IMR-90 (cell line): ENCODE results near the gene FAHD1. TPM values are rescaled to one million over a fixed set of nuclear protein-coding genes. Genes with fewer than 3 reads are reported as not detected.

Experiments used
- ATAC-seq: fragments of 200-7000 bp; cut with Tn5 transposase; 2 replicates; pipeline ENCODE4 v1.9.1; 2020; ENCODE audit warnings: low read depth, mild to moderate bottlenecking, moderate library complexity
- BruUV-seq: library from RNA; stranded (reverse); fragments of 400-500 nt; replicated peaks from 2 replicates; lab custom pipeline; 2021; lab: Mats Ljungman, UMichigan
- CTCF ChIA-PET: fragments of 300-600 bp; formaldehyde crosslinking; extraction: SDS; loops from one replicate; lab custom pipeline; 2021; ENCODE audit warnings: antibody characterized with exemption; lab: Yijun Ruan, JAX
- POLR2A ChIA-PET: fragments of 300-600 bp; sonication (Branson Sonifier 250); formaldehyde crosslinking; loops from one replicate; lab custom pipeline; 2022; ENCODE audit warnings: antibody characterized with exemption; ENCODE audit not compliant: unreplicated experiment; lab: Charles Lee
- DNase-seq: peaks from one replicate; pipeline ENCODE4 v3.0.0; 2013
- H2AFZ ChIP-seq: replicated peaks from 2 replicates; pipeline ENCODE3; 2013; ENCODE audit warnings: low read length, mild to moderate bottlenecking; ENCODE audit not compliant: poor library complexity
- H2AK5ac ChIP-seq: 2 replicates; pipeline ENCODE4 v1.6.1; 2013; ENCODE audit warnings: low read depth, low read length, inconsistent platforms
- H2AK9ac ChIP-seq: replicated peaks from 2 replicates; pipeline ENCODE3; 2013; ENCODE audit warnings: mild to moderate bottlenecking, low read depth, low read length, moderate library complexity; ENCODE audit not compliant: poor library complexity
- H2BK120ac ChIP-seq: 2 replicates; pipeline ENCODE4 v1.6.1; 2013; ENCODE audit warnings: low read depth, low read length, inconsistent platforms
- H2BK15ac ChIP-seq: 3 replicates; pipeline ENCODE4 v1.6.1; 2013; ENCODE audit warnings: low read depth, low read length, inconsistent platforms
- H2BK20ac ChIP-seq: 2 replicates; pipeline ENCODE4 v1.6.1; 2013; ENCODE audit warnings: low read depth, mild to moderate bottlenecking, inconsistent platforms, low read length, moderate library complexity
- H2BK5ac ChIP-seq: 2 replicates; pipeline ENCODE4 v1.6.1; 2013; ENCODE audit warnings: mild to moderate bottlenecking, low read depth, low read length, inconsistent platforms; ENCODE audit not compliant: poor library complexity, severe bottlenecking
- H3K14ac ChIP-seq: replicated peaks from 2 replicates; pipeline ENCODE4 v1.6.1; 2013; ENCODE audit warnings: low read depth, low read length, inconsistent platforms
- H3K18ac ChIP-seq: 2 replicates; pipeline ENCODE4 v1.6.1; 2013; ENCODE audit warnings: low read depth, low read length, control low read depth
- H3K23ac ChIP-seq: 2 replicates; pipeline ENCODE4 v1.6.1; 2013; ENCODE audit warnings: low read depth, low read length, inconsistent platforms
- H3K27ac ChIP-seq: 2 replicates; pipeline ENCODE4 v1.5.1; 2013; ENCODE audit warnings: mild to moderate bottlenecking, control low read depth, low read length; ENCODE audit not compliant: insufficient read depth
- H3K27me3 ChIP-seq: 2 replicates; pipeline ENCODE4 v1.6.1; 2013; ENCODE audit warnings: low read length; ENCODE audit not compliant: control insufficient read depth, insufficient read depth
- H3K36me3 ChIP-seq: 2 replicates; pipeline ENCODE4 v1.6.1; 2013; ENCODE audit warnings: low read length, mixed read lengths; ENCODE audit not compliant: control insufficient read depth, insufficient read depth
- H3K4ac ChIP-seq: 2 replicates; pipeline ENCODE4 v1.6.1; 2013; ENCODE audit warnings: low read depth, low read length, inconsistent platforms
- H3K4me1 ChIP-seq: 2 replicates; pipeline ENCODE4 v1.6.1; 2013; ENCODE audit warnings: low read length, mixed read lengths; ENCODE audit not compliant: control insufficient read depth, insufficient read depth
- H3K4me2 ChIP-seq: 2 replicates; pipeline ENCODE4 v1.6.1; 2013; ENCODE audit warnings: low read depth, mild to moderate bottlenecking, control low read depth, low read length, moderate library complexity
- H3K4me3 ChIP-seq: 2 replicates; pipeline ENCODE4 v1.5.1; 2013; ENCODE audit warnings: low read depth, mild to moderate bottlenecking, control low read depth, low read length, moderate library complexity; ENCODE audit not compliant: insufficient read depth
- H3K56ac ChIP-seq: 2 replicates; pipeline ENCODE4 v1.6.1; 2013; ENCODE audit warnings: low read length, inconsistent platforms; ENCODE audit not compliant: insufficient read depth; ENCODE audit errors: extremely low read depth
- H3K79me1 ChIP-seq, 2 experiments: 2 replicates each; pipeline ENCODE4 v1.6.1; 2013; ENCODE audit warnings: low read length in 2 of 2, inconsistent platforms in 1 of 2, low read depth in 1 of 2
- H3K9ac ChIP-seq: 2 replicates; pipeline ENCODE4 v1.6.1; 2013; ENCODE audit warnings: low read depth, low read length, control low read depth
- H3K9me1 ChIP-seq: 2 replicates; pipeline ENCODE4 v1.6.1; 2013; ENCODE audit warnings: low read length, inconsistent platforms; ENCODE audit not compliant: insufficient read depth
- H3K9me3 ChIP-seq: 2 replicates; pipeline ENCODE4 v1.6.1; 2013; ENCODE audit warnings: low read length; ENCODE audit not compliant: control insufficient read depth, insufficient read depth
- H4K20me1 ChIP-seq: 2 replicates; pipeline ENCODE4 v1.6.1; 2013; ENCODE audit warnings: low read length, inconsistent platforms; ENCODE audit not compliant: insufficient read depth
- H4K5ac ChIP-seq: 2 replicates; pipeline ENCODE4 v1.6.1; 2013; ENCODE audit warnings: mild to moderate bottlenecking, low read depth, low read length, control low read depth
- H4K8ac ChIP-seq, 2 experiments: 2 replicates each; pipeline ENCODE4 v1.6.1; 2013; ENCODE audit warnings: low read depth in 2 of 2, low read length in 2 of 2, control low read depth in 1 of 2, inconsistent platforms in 1 of 2
- H4K91ac ChIP-seq: 2 replicates; pipeline ENCODE4 v1.6.1; 2013; ENCODE audit warnings: low read depth, low read length, inconsistent platforms; ENCODE audit not compliant: insufficient read depth
- POLR2A ChIP-seq: IDR thresholded peaks from 2 replicates; pipeline ENCODE4 v1.6.1; 2012; ENCODE audit warnings: mild to moderate bottlenecking, low read depth, low read length
- WGBS, 2 experiments: methylation state at CpG; one replicate each; pipeline versions ENCODE4 v1.1.5 to v1.1.7; 2013; ENCODE audit warnings: missing lambda C conversion rate in 2 of 2; ENCODE audit not compliant: insufficient read length in 1 of 2; ENCODE audit errors: extremely low coverage in 2 of 2; 5-methylcytosine and 5-hydroxymethylcytosine counted together
- dilution Hi-C: fragments of 300-500 bp; cut with HindIII; formaldehyde crosslinking; loops from one replicate; pipeline ENCODE4 v1.14.3; 2018; ENCODE audit warnings: low sequenced_read_pairs; ENCODE audit not compliant: unreplicated experiment
- in situ Hi-C: fragments of 300-500 bp; cut with MboI; formaldehyde crosslinking; loops from 3 replicates; pipeline ENCODE4 v1.14.3; 2019; ENCODE audit warnings: low sequenced_read_pairs, inconsistent platforms, mixed read lengths
- intact Hi-C: fragments of 100-400 bp; cut with micrococcal nuclease; formaldehyde crosslinking; loops from 2 replicates; pipeline ENCODE4 v1.10.0; 2022
- polyA plus RNA-seq, 3 experiments: library from polyadenylated mRNA; depleted of rRNA; stranded (reverse); fragments of >200 nt; gene quantifications; 2 replicates each; pipeline ENCODE4 v1.2.3, GENCODE V29; 2012; ENCODE audit warnings: low replicate concordance in 1 of 3
- total RNA-seq: library from RNA; depleted of rRNA; stranded (reverse); fragments of >200 nt; gene quantifications from 2 replicates; pipeline ENCODE4 v1.2.3, GENCODE V29; 2012

The FAHD1 gene
- total and polyA plus RNA-seq, 2 of the 4 experiments (the other 2 are of a cell fraction) = 65.3 to 85.9 TPM

GRCh38 chr16:1781254-1781653 is 45.8 kb upstream of the FAHD1 start:
- Histone ChIP-seq H3K23ac (no peak overlapping the region), H3K27ac (no peak overlapping the region; the same call in 1 of the 2 replicates), H3K9me1 (peaks cover 7% of the 10 kb centered on the region; the same call in 1 of the 2 replicates), H3K27me3 (no peaks in the 10 kb centered on the region), H4K8ac (no peak overlapping the region), H2BK5ac (no peak overlapping the region), H3K56ac (no peak overlapping the region), H3K36me3 (peaks cover 34% of the 10 kb centered on the region), H3K4me1 (peaks cover 3% of the 10 kb centered on the region; the same call in 1 of the 2 replicates), H4K20me1 (peaks cover 34% of the 10 kb centered on the region), H2AK9ac (peak overlapping the region; percentile 7), H3K4ac (no peak overlapping the region), H3K9me3 (no peaks in the 10 kb centered on the region), H2AK5ac (no peak overlapping the region), H3K4me3 (peak overlapping the region; percentile 79), H4K5ac (no peak overlapping the region), H2BK120ac (no peak overlapping the region), H3K79me1 (peaks cover 17 to 63% of the 10 kb centered on the region in 2 experiments), H3K14ac (no peak overlapping the region), H2BK15ac (no peak overlapping the region), H3K4me2 (peak overlapping the region; percentile 75), H3K18ac (no peak overlapping the region), H4K91ac (no peak overlapping the region), H3K9ac (0 out of 2 replicates have a peak overlapping the region, but pooled peaks have one; percentile 66), H2AFZ (peak overlapping the region; percentile 0), H2BK20ac (no peak overlapping the region)
- BruUV-seq = no TSS peak
- ATAC-seq (no peak), DNase-seq (no peak)
- WGBS, 2 experiments = 76% methylated on average over 12 of the region's 20 CpGs; no CpG with 5 or more reads in 1 of the 2 experiments
- TF ChIP-seq POLR2A = no peak
- ChIA-PET POLR2A (no interaction called here), CTCF (no interaction called here)
- dilution Hi-C loops = no loop called here
- intact Hi-C loops = loop anchor here (5.0 kb wide), 1 partner anchor 46 kb away; the partner anchor contains the start of genes FAHD1 and HAGH
- in situ Hi-C loops = no loop called here
